Endodermal cell (in vitro differentiated cells): Measurements from ENCODE around the gene SUMF2. TPM values are rescaled to one million over a fixed set of nuclear protein-coding genes. Genes with fewer than 3 reads are reported as not detected.
"Not testable (repeated sequence)": the region's sequence is repeated elsewhere in the genome, so short reads cannot be mapped to it uniquely, and the experiment has no call there.

Experiments used
- DNase-seq: peaks from one replicate; pipeline ENCODE4 v3.0.0-alpha.2; 2017
- H3K27ac ChIP-seq: 2 replicates; pipeline ENCODE4 v1.5.1; 2013; ENCODE audit warnings: mild to moderate bottlenecking, low read depth, low read length, moderate library complexity
- H3K27me3 ChIP-seq: 2 replicates; pipeline ENCODE4 v1.6.1; 2013; ENCODE audit warnings: mild to moderate bottlenecking, low read length, moderate library complexity; ENCODE audit not compliant: insufficient read depth, control insufficient read depth, poor library complexity, severe bottlenecking
- H3K36me3 ChIP-seq: 2 replicates; pipeline ENCODE4 v1.7.0; 2013; ENCODE audit warnings: mild to moderate bottlenecking, low read length, moderate library complexity; ENCODE audit not compliant: control insufficient read depth, insufficient read depth
- H3K4me1 ChIP-seq: one replicate; pipeline ENCODE4 v1.7.0; 2013; ENCODE audit warnings: low read length; ENCODE audit not compliant: control insufficient read depth, insufficient read depth
- H3K4me3 ChIP-seq: 2 replicates; pipeline ENCODE4 v1.5.1; 2013; ENCODE audit warnings: mild to moderate bottlenecking, low read length, moderate library complexity
- H3K9ac ChIP-seq: 2 replicates; pipeline ENCODE4 v1.6.1; 2013; ENCODE audit warnings: mild to moderate bottlenecking, low read length, moderate library complexity; ENCODE audit not compliant: poor library complexity, severe bottlenecking; ENCODE audit errors: extremely low read depth
- H3K9me3 ChIP-seq: 2 replicates; pipeline ENCODE4 v1.6.1; 2013; ENCODE audit warnings: mild to moderate bottlenecking, low read length, moderate library complexity; ENCODE audit not compliant: control insufficient read depth
- H3K27ac Mint-ChIP-seq: 2 replicates; pipeline ENCODE4 v1.8.0; 2020; ENCODE audit warnings: mixed read lengths
- H3K27me3 Mint-ChIP-seq: 2 replicates; pipeline ENCODE4 v1.8.0; 2021; ENCODE audit warnings: mild to moderate bottlenecking, mixed read lengths; ENCODE audit not compliant: insufficient read depth
- H3K36me3 Mint-ChIP-seq: 2 replicates; pipeline ENCODE4 v1.8.0; 2020; ENCODE audit warnings: low read depth, mixed read lengths
- H3K4me1 Mint-ChIP-seq: 2 replicates; pipeline ENCODE4 v1.8.0; 2020; ENCODE audit warnings: mixed read lengths
- H3K4me3 Mint-ChIP-seq: 2 replicates; pipeline ENCODE4 v1.8.0; 2020; ENCODE audit warnings: mild to moderate bottlenecking, moderate library complexity, mixed read lengths
- H3K9me3 Mint-ChIP-seq: 2 replicates; pipeline ENCODE4 v1.8.0; 2020; ENCODE audit warnings: mild to moderate bottlenecking, mixed read lengths
- WGBS, 2 experiments: methylation state at CpG; one replicate each; pipeline versions ENCODE4 v1.1.5 to v1.1.7; 2013; ENCODE audit warnings: missing lambda C conversion rate in 2 of 2, mixed read lengths in 1 of 2; ENCODE audit not compliant: insufficient coverage in 1 of 2, insufficient read length in 1 of 2; 5-methylcytosine and 5-hydroxymethylcytosine counted together
- total RNA-seq, 2 donors: library from RNA; stranded (reverse); fragmentation: NEBNext Ultra II Directional in 1 of 2; extraction: Animal tissue kit (Norgen Biotek cat#: 25700) in 1 of 2; gene quantifications; 2 replicates in 1 of 2; 3 replicates in 1 of 2; pipeline ENCODE4 v1.2.1, GENCODE V29; 2021
- TF ChIP-seq, protein P1 (sequence below): fragments of 200-600 bp; sonication (generic); conservative IDR thresholded peaks from 2 replicates; pipeline ENCODE4 v1.5.0; 2021; ENCODE audit warnings: antibody characterized with exemption, mild to moderate bottlenecking

Gene SUMF2
- total RNA-seq, 2 donors from 2014 or later = 122 to 133 TPM

DNA sequence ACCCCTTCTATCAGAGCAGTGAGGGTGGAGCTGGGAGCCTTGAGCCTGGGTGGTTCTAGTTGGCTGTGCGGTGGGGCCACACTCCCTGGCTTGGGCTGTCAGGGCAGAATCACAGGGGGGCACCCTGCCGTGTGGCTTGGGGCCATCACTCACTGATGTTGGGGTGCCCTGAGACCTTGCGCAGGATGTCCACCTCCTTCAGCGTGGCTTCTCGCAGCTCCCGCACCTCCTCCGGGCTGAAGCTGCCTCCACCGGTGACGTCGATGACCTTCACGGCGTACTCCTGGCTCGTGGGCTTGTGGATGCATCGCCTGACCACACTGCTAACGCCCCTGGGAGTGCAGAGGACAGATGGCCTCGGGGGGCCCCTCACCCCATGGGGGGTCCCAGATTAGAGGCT is 23.4 kb downstream of the SUMF2 start:
- Mint-ChIP-seq H3K9me3 (no peaks in the 10 kb centered on the region), H3K4me3 (no peak overlapping the region), H3K4me1 (no peaks in the 10 kb centered on the region), H3K27ac (no peak overlapping the region), H3K36me3 (peaks cover 16% of the 10 kb centered on the region), H3K27me3 (no peaks in the 10 kb centered on the region)
- Histone ChIP-seq H3K9ac (no peak overlapping the region), H3K9me3 (no peaks in the 10 kb centered on the region), H3K4me1 (no peaks in the 10 kb centered on the region), H3K27ac (no peak overlapping the region), H3K27me3 (no peaks in the 10 kb centered on the region), H3K36me3 (no peaks in the 10 kb centered on the region), H3K4me3 (no peak overlapping the region)
- no peak for DNase-seq
- WGBS, 2 experiments = 94% methylated on average over 11 to 16 of the region's 16 CpGs
- TF ChIP-seq, protein P1, sequence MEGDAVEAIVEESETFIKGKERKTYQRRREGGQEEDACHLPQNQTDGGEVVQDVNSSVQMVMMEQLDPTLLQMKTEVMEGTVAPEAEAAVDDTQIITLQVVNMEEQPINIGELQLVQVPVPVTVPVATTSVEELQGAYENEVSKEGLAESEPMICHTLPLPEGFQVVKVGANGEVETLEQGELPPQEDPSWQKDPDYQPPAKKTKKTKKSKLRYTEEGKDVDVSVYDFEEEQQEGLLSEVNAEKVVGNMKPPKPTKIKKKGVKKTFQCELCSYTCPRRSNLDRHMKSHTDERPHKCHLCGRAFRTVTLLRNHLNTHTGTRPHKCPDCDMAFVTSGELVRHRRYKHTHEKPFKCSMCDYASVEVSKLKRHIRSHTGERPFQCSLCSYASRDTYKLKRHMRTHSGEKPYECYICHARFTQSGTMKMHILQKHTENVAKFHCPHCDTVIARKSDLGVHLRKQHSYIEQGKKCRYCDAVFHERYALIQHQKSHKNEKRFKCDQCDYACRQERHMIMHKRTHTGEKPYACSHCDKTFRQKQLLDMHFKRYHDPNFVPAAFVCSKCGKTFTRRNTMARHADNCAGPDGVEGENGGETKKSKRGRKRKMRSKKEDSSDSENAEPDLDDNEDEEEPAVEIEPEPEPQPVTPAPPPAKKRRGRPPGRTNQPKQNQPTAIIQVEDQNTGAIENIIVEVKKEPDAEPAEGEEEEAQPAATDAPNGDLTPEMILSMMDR = no peak

DNA sequence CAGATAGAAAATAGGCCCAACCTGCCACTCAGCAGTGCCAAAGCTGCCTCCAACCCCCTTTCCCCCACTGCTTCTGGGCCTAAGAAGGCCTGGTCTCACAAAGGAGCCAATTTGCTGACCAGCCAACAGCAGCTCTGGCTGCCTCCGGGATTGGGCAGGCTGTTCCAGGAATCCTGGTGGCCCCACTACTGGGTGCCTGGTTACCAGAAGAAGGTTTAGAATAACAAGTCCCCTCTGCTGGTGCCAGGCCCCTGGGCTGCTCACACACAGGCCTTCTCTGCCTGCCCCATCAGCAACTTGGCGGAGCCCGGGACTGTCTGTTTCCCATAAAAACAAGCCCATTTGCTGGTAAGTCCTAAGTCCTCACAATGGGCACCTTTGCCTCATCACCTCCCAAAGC is 27.5 kb downstream of the SUMF2 start:
- Histone ChIP-seq H3K27ac (no peak overlapping the region), H3K4me3 (no peak overlapping the region), H3K27me3 (no peaks in the 10 kb centered on the region), H3K9ac (no peak overlapping the region), H3K4me1 (no peaks in the 10 kb centered on the region), H3K9me3 (no peaks in the 10 kb centered on the region), H3K36me3 (no peaks in the 10 kb centered on the region)
- TF ChIP-seq, protein P1 = no peak
- Mint-ChIP-seq H3K4me1 (no peaks in the 10 kb centered on the region), H3K9me3 (peaks cover 13% of the 10 kb centered on the region), H3K4me3 (no peak overlapping the region), H3K27ac (no peak overlapping the region), H3K27me3 (no peaks in the 10 kb centered on the region), H3K36me3 (peaks cover 10% of the 10 kb centered on the region)
- 91 to 100% methylated on average over 2 to 3 of the region's 3 CpGs for WGBS, 2 experiments
- DNase-seq = no peak

DNA sequence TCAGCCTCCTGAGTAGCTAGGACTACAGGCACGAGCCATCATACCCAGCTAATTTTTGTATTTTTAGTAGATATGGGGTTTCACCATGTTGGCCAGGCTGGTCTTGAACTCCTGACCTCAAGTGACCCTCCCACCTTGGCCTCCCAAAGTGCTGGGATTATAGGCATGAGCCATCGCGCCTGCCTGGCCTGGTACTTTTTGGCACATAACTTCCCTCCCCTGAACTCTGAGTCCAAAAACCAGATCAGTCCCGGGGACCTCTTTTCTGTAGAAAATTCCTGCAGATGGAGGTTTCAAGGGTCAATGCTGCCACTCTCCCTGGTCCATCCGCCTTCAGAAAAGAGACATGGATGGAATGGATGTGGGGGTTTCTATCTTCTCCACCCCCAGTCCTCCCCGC is 28.3 kb downstream of the SUMF2 start:
- H3K36me3 ChIP-seq, H3K9me3 ChIP-seq, H3K36me3 Mint-ChIP-seq, H3K4me1 Mint-ChIP-seq, DNase-seq, H3K27me3 ChIP-seq, H3K27me3 Mint-ChIP-seq, H3K4me1 ChIP-seq, H3K27ac ChIP-seq, H3K4me3 ChIP-seq, H3K9ac ChIP-seq, H3K4me3 Mint-ChIP-seq, H3K27ac Mint-ChIP-seq: not testable (repeated sequence)
- H3K9me3 Mint-ChIP-seq = peaks cover 18% of the 10 kb centered on the region
- WGBS, 2 experiments = 96 to 100% methylated on average over 3 to 6 of the region's 6 CpGs
